Amniotic epithelial cell (primary cell): ENCODE data around the gene NSMF.

Experiments
- DNase-seq: peaks from one replicate; pipeline ENCODE4 v3.0.0-alpha.2; 2010; ENCODE audit warnings: low read depth

Gene NSMF

DNA sequence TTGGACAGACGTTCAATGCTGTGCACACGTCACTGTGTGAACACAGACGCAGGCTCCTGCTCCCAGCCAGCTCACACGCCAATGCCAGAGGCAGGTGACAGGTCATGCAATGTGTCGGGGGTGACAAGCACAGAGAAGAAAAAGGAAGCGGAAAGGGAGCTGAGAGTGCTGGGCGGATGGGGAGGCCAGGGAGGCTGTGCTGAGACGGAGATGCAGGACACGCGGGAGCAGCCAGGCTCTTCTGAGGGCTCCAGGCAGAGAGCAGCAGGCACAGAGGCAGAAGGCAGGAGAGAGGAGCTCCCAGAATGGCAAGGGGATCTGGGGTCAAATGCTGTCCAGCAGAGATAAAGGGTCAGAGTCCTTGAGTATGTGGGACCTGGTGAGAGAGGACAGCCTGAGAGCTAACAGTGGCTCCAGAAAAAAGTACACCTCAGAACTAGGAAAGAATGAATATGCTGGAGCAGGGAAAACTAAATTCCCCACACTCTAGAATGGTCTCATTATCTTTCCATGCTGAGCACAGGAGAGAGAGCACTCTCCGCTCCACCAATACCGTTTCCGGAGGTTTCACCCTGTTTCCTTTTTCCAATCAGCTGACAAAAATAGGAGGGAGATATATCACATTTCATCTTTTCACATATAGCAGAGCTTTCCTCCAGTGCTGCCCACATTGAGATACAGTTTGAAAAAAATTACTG lies 32.8 kb upstream of the NSMF start:
- DNase-seq = no peak

DNA sequence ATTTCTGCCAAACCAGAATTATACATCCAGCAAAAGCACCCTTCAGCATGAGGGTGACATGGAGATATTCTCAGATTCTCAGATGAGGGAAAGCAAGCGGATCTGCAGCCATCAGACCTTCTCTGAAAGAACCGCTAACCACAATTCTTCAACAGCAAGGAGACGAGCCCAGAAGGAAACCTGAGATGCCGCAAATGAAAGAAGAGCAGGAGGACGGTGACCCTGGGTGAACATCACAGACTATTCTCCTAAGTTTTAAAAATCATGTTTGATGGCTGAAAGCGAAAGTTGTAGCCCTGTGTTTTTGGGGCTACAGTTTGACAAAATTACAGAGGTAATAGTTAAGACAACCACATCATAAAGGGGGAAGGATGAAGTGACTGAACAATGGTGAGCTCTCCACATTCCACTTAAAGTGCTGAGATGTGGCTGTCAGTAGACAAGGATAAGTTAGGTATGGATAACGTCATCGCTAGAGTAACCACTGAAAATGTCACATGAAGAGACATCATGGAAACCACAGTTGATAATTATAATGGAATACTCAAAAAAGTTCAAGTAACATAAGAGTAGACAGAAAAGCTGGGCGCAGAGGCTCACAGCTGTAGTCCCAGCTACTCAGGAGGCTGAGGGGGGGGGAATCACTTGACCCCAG lies 31.5 kb upstream of the NSMF start:
- DNase-seq = no peak

DNA sequence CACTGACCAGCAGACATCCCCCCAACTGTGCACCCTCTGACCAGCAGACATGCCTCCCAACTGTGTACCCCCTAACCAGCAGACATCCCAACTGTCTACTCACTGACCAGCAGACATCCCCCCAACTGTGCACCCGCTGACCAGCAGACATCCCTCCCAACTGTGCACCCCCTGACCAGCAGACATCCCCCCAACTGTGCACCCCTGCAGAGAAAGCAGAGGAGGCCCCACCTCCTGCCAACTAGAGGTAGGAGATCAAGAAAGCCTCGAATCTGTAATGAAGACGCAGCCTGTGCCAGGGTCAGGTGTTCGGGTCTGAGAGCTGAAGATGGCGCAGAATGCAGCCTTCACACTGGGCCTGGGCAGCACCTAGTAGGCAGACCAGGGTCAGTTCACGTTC lies 29.8 kb upstream of the NSMF start:
- DNase-seq = no peak

DNA sequence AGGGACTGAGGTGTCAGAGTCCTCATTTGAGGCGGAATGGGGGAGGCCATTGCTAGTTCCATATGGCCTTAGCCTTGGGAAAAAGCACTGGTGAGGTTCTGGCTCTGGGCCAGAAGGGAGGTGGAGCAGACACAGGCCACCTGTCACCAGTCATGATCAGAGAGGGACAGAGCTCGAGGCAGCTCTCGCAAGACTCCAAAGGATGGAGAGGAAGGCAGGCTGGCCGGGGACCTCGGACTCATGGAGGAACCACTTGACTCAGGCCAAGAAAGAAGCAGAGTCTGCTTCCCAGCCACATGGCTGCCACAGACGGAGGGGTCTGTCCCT lies 29.2 kb upstream of the NSMF start:
- DNase-seq = no peak

DNA sequence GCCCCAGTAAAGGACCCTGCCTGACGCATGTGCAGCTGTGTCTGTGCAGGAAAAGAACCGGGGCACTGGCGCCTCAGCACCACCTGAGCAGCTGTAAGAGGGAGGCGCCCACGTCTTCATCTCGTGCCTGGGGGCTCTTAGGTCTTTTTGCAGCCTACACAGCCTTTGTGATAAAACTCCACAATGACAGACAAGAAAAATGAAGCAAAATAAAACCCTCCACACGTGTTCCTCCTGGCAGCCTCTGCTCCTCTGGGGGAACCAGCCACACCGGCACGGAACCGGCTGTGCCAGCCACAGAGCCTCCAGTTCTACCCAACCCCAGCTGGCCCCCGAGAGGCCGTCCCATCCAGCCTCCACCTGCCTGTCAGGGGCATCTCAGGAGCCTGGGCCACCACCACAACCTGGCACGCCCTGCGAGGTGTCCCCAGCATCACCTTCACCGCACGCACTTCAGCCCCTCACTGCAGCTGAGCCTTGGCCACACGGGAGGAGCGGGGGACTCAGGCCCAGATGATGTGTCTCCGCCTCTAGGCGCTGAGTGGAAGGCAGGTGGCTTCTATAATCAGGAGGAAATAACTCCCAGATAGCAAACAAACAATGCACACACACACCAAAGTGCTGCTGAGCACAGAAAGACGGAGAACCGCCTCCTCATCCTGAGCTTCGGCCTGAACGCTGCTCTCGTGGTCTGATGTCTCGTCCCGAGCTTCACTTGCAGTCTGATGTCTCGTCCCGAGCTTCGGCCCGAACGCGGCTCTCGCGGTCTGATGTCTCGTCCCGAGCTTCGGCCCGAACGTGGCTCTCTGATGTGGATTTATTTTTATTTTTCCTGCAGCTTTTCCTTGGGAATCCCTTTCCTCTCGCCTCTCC lies 28.6 kb upstream of the NSMF start:
- no peak for DNase-seq

DNA sequence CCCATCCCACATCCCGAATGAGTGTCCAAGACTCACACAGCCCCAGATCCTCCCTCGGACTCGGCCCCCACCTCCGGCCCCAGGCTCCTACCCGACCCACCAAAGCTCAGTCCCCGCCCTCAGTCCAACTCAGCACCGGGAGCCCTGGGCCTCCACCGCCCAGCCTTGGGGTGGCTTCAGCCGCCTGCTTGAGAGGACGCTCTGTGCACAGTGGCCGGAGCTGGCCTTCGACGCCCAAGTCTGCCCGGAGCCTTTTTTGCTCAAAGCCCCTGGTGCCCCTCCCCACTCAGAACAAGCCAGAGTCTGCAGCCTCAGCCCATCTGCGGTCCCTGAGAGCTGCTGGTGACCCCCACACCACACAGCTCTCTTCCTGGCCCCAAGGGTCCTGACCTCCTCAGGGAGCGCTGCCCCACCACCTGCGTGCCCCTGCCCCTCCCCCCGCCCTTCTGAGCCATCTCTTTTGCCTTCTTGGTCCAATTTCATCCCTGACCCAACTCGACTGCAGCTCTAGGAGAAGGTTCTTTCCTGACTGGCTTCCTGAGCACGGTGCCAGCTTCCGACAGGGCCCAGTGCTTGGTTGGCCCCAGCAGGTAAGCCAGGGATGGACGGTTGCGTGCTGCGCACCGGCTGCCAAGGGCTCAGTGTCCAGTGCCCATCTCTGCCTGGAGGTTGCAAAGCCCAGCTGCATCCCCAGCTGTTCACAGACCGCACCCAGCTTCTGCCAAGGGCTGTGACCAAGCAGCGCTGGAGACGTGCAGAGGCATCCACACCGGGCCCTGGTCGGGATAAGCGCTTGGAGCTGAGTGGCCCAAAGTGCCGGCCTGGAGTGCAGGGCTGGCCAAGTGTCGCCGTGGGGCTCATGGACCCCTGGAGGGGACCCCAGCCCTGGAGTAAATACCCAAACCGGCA lies 27.7 kb upstream of the NSMF start:
- DNase-seq = no peak

DNA sequence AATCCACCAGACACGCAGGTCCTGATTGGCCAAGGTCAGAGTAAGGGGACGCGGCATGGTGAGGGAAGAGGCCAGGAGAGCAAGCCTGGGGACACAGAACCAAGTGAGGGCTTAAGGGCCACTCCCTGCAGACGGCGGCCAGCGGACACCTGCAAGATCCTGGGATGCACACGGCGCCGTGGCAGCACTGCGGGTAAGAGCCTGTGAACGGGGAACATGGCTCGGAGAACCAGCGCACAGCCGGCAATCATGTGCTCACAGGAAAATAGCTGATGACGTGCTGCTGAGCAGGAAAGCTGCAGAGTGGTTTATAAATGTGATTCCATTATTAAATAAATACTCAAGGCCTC lies 27.0 kb upstream of the NSMF start:
- DNase-seq = no peak

DNA sequence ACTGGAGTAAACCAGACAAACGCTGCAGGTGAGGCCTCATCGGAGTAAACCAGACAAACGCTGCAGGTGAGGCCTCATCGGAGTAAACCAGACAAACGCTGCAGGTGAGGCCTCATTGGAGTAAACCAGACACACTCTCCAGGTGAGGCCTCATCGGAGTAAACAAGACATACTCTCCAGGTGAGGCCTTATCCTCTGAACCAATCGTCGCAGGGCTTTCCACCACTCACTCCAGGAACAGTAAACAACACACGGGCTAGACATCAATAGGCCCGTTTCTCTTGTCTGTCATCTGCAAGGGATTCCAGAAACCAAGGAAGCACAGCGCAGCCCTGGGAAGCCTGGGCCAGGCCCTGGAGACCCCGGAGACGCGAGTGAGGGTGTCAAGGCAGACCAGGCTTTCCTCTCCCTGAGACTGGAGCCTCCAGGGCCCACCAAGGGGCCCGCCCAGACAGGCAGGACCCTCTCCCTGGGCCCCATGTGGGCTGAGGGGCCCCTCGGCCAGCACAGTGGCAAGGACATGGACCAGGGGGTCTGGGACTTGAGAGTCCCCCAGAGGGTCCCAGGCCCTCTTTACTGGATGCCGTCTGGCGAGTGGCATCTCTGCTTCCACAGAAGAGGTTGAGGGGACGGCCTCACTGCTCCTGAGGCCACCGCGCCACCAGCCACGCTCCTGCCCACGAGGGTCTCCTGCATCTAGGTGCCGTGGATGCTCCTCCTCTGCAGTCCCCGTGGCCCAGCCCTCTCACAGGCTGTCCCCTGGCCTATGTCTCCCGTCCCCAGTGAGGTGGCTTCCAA lies 26.4 kb upstream of the NSMF start:
- DNase-seq = no peak

DNA sequence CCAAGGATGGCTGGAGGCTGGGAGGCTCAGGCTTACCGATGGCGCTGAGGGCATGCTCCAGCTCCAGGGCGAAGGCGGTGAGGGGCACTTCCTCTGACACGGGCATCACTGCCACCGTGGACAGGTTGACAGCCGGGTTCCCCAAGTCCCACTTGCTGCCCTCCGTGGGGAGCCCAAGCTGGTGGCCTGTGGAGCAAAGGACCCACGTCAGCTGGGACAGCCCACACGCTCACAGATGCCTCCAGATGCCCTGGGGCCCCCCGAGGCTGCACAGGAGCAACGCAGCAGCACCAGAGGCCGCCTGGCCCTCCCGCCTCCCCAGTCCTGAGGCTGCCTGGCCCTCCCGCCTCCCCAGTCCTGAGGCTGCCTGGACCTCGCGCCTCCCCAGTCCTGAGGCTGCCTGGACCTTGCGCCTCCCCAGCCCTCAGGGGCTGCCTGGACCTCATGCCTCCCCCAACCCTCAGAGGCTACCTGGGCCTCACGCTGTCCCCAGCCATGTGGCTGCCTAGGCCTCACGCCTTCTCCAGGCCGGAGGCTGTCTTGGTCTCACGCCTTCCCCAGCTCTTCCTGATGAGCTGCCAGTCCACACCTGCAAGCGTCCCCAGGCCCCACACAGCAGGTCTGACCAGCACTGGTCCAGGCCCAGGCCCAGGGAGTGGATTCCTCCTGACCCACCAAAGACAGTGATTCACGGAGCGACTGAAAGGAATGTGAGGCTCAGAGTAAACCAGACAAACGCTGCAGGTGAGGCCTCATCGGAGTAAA lies 25.6 kb upstream of the NSMF start:
- no peak for DNase-seq

DNA sequence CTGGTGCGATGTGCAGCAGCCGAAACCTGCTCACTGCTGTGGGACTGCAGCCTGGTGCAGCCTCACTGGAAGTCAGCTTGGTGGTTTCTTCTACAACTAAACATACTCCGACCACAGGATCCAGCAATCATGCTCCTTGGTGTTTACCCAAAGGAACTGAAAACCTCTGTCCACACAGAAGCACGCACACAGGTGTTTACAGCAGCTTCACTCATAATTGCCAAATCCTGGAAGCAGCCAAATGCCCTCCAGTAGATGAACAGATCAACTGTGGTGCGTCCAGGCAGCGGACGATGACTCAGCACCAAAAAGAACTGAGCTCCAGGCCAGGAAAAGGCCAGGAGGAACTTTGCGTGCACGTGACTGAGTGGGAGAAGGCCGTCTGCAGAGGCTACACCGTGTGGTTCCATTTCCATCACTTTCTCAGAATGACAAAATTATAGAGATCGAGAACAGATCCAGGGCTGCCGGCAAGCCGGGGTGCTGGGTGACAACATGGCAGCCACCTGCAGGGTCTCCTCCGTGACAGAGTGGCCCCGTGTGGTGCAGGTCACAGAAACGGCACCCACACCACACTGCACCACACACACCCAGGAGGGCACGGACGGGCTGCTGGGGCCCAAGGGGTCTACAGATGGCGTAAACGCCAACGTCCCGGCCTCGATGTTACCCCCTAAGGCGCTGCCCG lies 23.1 kb upstream of the NSMF start:
- peak; percentile 88 for DNase-seq

DNA sequence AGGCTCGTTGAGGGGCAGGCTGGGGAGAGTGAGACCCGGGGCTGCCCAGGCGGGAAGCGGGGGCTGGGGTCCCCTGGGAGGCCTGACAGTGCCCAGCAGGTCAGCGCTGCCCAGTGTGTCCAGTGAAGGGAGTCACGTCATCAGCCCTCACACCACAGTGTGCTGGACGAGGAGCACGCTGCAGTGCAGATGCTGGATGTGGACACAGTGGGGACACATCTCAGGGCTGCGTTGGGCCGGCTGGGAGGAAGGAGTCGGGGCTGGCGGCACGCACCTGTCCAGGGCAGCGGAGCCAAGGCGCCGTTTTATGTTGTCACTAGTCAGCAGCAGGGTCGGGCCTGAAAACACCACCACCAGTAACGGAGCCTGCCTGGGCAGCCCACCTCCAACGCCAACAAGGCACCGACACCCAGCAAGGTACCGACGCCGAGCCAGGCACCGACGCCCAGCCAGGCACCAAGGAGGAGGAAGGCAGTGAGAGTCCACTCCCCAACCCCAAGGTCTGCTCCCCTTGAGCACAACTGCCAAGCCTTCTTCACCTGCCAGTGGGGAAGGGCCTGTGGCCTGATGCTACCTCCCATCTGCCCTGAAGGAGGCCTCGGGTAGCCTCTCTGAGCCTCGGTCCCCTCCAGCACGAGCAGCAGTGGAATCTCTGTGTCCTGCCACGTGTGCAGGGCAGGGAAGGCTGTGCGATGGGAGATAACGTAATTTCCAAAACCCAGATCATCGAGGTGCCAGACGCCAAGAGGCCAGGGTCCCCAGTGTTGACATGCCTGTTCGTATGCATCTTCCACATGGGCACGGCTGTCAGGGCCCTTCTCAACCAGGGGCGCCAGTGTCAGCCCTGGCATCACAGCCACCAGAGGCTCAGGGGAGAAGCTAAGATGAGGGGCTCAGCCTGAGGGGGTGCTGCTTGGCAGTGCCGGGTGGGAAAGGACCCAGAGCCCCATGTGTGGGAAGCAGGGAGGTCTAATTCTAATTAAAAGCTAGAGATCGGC lies 21.9 kb upstream of the NSMF start:
- no peak for DNase-seq

DNA sequence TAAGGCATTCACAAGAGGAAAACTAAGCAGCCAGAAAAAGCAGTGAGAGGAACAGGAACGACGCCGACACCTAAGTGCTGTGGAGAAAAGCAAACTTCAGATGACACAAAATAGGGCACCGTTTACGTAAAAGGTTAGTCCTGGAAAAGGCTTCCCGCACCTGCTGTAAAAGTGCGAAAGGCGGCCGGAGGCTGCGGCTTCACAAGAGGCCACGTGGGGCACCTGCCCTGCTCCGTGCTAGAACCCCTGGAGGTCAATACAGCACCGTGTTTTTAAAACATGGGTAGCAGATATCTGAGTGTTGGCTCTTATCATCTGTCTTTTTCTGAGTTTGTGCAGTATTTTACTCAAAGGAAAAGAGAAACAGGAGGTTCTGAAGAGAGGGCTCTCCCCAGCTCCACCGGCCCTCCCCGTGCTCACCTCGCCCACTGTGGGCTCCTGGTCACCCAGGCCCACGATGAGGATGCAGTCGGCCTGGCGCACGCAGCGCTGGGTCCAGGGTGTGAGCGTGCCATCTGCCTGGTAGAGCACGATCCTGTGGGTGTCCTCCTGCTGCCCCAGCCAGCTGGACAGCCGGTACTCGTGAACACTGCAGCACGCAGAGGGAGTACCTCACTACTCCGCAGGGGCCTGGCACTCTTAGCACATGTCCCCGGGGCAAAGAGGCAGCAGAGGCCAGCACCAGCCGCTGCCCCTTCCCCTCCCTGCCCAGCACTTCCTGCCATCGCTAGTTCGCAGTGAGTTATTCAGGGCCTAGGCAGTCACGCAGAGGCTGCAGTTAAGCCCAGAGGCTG lies 21.0 kb upstream of the NSMF start:
- no peak for DNase-seq

DNA sequence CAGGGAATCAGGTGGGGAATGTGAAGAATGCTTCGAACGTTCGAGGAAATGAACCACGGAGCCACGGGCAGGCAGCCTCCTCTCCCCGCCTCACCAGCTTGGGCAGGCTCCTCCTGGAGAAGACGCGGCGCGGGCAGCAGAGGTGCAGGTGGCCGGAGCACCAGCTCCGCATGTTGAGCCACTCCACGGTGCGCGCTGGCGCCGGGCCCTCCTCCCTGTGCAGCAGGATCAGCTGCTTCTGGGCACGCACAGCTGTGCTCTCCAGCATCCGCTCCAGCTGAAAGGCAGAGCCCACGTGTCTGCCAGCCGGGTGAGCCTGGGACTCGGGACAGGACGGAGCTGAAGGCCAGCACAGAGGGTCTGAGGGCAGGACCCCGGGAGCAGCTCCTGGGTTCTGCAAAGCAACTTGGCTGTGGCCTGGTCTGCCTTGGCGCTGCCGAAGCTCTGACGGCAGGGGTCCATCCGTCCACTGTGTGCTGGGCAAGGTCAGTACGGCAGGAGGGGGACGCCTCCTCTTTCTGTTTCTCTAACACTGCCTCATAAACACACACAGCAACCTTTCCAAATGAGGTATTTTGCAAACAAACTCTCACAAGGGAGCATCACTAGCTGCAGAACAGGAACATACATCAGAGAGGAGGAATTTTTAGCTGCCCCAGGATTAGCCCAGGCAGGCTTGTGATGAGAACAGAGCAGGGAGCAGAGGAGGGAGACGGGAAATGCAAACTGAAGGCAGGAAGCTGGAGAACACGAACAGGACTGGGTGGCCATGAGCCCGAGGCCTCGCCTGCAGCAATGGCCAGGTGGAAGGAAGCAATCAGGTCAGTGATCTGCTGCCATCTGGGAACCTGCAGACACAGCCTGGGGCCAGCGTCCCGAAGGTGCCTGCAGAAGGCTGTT lies 20.1 kb upstream of the NSMF start:
- DNase-seq = peak; percentile 12

DNA sequence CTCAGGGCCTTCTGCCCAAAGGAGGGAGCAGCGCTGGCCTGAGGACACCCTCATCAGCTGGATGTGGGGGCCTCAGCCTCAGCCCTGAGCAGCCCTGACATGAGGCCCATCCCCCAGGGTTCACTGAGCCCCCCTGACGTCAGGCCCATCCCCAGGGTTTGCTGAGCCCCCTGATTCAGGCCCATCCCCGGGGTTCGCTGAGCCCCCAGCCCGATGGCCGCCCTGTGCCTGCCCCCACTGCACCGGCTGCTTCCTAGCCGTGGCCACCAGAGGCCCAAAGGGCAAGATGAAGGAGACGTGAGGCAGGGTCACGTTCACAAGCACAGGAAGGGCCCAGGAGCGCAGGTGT lies 19.5 kb upstream of the NSMF start:
- no peak for DNase-seq

DNA sequence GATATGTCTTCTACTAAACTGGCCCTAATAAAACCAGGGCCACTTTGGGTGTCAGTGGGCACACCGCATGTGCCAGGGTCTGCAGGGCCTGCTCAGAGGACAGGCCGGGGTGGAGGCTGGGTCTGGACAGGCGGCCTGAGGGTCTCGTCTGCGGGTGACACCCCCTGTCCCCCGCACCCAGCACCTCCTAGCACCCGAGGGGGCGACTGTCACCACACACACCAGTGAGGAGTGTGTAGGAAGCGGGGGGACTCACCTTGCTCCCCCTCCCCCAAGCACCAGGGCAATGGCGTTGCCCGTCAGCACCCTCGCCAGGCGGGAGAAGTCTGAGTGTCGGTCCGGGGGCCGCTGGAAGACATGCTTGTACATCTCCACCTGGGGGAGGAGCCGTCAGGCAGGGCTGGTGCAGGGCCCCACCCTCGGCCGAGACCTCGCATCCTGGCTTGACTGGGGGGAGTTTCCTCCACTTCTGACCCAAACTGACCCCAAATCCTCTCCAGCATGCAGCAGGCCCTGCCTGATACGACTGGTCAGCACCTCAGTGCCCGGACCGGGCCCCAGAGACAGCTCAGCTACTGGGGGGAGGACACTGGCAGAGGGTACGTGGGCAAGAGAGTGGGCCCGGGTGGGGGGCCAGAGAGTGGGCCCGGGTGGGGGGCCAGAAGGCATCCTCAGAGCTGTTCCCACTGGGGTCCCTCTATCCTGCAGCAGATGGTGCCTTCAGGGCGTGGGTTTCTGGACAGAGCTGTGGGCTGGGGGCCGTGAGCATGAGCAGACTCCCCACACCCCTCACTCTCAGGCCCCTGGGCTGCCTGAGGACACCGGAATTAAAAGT lies 18.9 kb upstream of the NSMF start:
- no peak for DNase-seq

DNA sequence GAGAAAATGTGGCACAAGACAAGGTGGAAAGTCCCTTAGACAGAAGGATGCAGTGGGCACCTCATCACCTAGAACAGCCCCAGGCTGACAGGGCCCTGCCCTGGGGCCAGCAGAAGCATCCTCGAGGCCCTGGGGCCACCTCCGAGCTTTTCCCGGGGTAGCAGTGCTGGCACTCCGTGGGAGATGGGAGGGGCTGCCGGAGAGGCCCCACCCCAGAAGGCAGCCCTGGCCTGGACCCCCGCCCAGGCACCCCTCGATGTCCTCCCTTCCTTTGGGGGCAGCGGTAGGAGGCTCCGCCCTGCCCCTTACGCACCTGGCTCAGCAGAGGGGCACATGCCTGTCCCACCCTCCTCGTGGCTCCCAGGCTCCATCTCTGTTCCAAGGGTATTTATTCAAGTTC lies 17.7 kb upstream of the NSMF start:
- no peak for DNase-seq
